HUES48 (cell line): Measurements from ENCODE around the gene ITFG1.
"Not testable (repeated sequence)": the region's sequence is repeated elsewhere in the genome, so short reads cannot be mapped to it uniquely, and the experiment has no call there.

ENCODE experiments used
- H3K27ac ChIP-seq: one replicate; pipeline ENCODE4 v1.7.0; 2013; ENCODE audit warnings: low read depth, low read length, inconsistent platforms
- H3K27me3 ChIP-seq: 2 replicates; pipeline ENCODE4 v1.6.1; 2013; ENCODE audit warnings: mild to moderate bottlenecking, low read length; ENCODE audit not compliant: control insufficient read depth, insufficient read depth
- H3K36me3 ChIP-seq: 2 replicates; pipeline ENCODE4 v1.6.1; 2013; ENCODE audit warnings: low read length; ENCODE audit not compliant: control insufficient read depth, insufficient read depth
- H3K4me1 ChIP-seq: 2 replicates; pipeline ENCODE4 v1.6.1; 2013; ENCODE audit warnings: mild to moderate bottlenecking, low read length; ENCODE audit not compliant: control insufficient read depth, insufficient read depth
- H3K4me3 ChIP-seq: 2 replicates; pipeline ENCODE4 v1.5.1; 2013; ENCODE audit warnings: mild to moderate bottlenecking, low read depth, low read length
- H3K9ac ChIP-seq: 2 replicates; pipeline ENCODE4 v1.6.1; 2013; ENCODE audit warnings: mild to moderate bottlenecking, low read depth, low read length, moderate library complexity
- H3K9me3 ChIP-seq: 2 replicates; pipeline ENCODE4 v1.6.1; 2013; ENCODE audit warnings: low read length; ENCODE audit not compliant: control insufficient read depth, insufficient read depth

Gene ITFG1

DNA sequence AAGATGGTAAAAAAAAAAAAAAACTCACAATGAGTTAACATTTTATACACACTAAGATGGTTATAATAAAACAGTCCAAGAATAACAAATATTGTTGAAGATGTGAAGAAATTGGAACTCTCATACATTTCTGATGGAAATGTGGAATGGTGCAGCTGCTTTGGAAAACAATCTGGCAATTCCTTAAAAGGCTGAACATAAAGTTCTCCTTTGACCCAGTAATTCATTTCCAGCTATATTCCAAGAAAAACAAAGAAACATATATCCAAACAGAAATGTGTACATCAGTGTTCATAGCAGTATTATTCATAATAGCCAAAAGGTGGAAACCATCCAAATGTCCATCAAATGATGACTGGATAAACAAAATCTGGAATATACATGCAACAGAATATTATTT lies 219.8 kb downstream of the ITFG1 start:
- Histone ChIP-seq H3K27me3 (no peaks in the 10 kb centered on the region), H3K4me3 (no peak overlapping the region), H3K27ac (no peak overlapping the region), H3K36me3 (no peaks in the 10 kb centered on the region), H3K9ac (no peak overlapping the region), H3K9me3 (no peaks in the 10 kb centered on the region), H3K4me1 (0 out of 2 replicates have a peak, but pooled peaks cover 5% of the 10 kb centered on the region)

- Histone ChIP-seq H3K4me1 (0 out of 2 replicates have a peak, but pooled peaks cover 5% of the 10 kb centered on the region), H3K27ac (no peak overlapping the region), H3K27me3 (no peaks in the 10 kb centered on the region), H3K4me3 (no peak overlapping the region), H3K36me3 (no peaks in the 10 kb centered on the region), H3K9ac (no peak overlapping the region), H3K9me3 (no peaks in the 10 kb centered on the region)
Measured at GRCh38 chr16:47236716-47237115, 224.1 kb downstream of the ITFG1 start.

DNA sequence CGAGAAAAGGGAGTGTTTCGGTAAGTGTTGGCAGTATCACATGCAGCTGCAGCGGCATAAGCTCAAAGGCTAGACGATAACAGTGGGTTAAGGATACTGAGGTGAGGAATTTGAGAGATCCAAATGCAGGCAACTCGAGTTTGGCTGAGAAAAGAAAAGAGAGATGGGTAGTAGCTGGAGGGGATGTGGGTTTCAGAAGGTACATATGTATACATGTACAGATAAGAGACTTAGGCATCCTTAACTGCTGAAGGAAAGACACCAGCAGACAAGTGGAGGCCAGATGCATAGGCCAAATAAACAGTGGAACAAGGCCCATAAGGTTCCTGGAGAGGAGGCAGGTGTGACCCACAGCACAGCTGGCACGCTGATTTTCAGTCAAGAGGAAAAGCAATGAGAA lies 230.6 kb downstream of the ITFG1 start:
- no peaks in the 10 kb centered on the region for H3K4me1 ChIP-seq
- no peaks in the 10 kb centered on the region for H3K9me3 ChIP-seq
- no peaks in the 10 kb centered on the region for H3K36me3 ChIP-seq
- H3K9ac ChIP-seq: no peak overlapping the region
- H3K27ac ChIP-seq: no peak overlapping the region
- no peak overlapping the region for H3K4me3 ChIP-seq
- H3K27me3 ChIP-seq: no peaks in the 10 kb centered on the region

- Histone ChIP-seq H3K4me3 (no peak overlapping the region), H3K27me3 (no peaks in the 10 kb centered on the region), H3K27ac (no peak overlapping the region), H3K36me3 (no peaks in the 10 kb centered on the region), H3K9me3 (no peaks in the 10 kb centered on the region), H3K9ac (no peak overlapping the region), H3K4me1 (no peaks in the 10 kb centered on the region)
Measured at GRCh38 chr16:47229053-47230050, 231.5 kb downstream of the ITFG1 start.

DNA sequence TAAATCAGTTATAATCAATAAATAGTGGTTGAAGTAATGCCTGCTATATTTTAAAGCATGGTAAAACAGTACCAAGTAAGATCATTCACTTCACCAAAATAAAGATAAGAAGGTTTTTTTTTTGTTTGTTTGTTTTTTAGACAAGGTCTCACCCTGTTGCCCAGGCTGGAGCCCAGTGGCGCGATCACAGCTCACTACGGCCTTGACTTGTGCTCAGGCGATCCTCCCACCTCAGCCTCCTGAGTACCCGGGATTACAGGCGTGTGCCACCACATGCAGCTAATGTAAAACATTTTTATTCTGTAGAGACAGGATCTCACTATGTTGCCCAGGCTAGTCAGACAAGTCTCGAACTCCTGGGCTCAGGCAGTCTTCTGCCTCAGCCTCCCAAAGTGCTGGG lies 232.6 kb downstream of the ITFG1 start:
- Histone ChIP-seq H3K27ac (no peak overlapping the region), H3K9ac (no peak overlapping the region), H3K9me3 (no peaks in the 10 kb centered on the region)

GRCh38 chr16:47213761-47214440 lies 247.0 kb downstream of the ITFG1 start:
- no peak overlapping the region for H3K27ac ChIP-seq
- no peaks in the 10 kb centered on the region for H3K9me3 ChIP-seq
- H3K27me3 ChIP-seq: no peaks in the 10 kb centered on the region
- H3K9ac ChIP-seq: no peak overlapping the region
- H3K4me1 ChIP-seq: no peaks in the 10 kb centered on the region
- H3K36me3 ChIP-seq: peaks cover 8% of the 10 kb centered on the region; the same call in 1 of the 2 replicates
- no peak overlapping the region for H3K4me3 ChIP-seq

More for the DNA sequence above, 232.6 kb downstream of the ITFG1 start:
- Histone ChIP-seq H3K4me3 (no peak overlapping the region), H3K4me1 (no peaks in the 10 kb centered on the region), H3K27me3 (no peaks in the 10 kb centered on the region), H3K36me3 (no peaks in the 10 kb centered on the region)

DNA sequence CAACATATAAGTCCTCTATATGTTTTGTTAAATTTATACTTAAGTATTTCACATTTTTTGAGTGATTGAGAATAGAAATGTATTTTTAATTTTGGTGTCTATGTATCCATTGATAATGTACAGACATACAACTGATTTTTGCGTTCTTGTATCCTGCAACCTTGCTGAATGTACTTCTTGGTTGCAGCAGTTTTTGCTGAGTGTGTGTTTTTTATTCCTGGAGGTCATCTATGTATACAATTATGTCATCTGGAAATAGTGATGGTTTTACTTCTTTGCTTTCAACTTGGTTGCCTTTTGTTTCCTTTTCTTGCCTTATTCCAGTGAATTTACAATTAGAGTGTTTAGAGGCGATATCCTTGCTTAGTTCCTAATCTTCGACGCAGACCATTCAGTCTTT lies 249.6 kb downstream of the ITFG1 start:
- H3K36me3 ChIP-seq: no peaks in the 10 kb centered on the region
- H3K9me3 ChIP-seq: no peaks in the 10 kb centered on the region
- H3K27me3 ChIP-seq: no peaks in the 10 kb centered on the region
- no peaks in the 10 kb centered on the region for H3K4me1 ChIP-seq
- H3K27ac ChIP-seq: no peak overlapping the region
- no peak overlapping the region for H3K4me3 ChIP-seq
- H3K9ac ChIP-seq: no peak overlapping the region

DNA sequence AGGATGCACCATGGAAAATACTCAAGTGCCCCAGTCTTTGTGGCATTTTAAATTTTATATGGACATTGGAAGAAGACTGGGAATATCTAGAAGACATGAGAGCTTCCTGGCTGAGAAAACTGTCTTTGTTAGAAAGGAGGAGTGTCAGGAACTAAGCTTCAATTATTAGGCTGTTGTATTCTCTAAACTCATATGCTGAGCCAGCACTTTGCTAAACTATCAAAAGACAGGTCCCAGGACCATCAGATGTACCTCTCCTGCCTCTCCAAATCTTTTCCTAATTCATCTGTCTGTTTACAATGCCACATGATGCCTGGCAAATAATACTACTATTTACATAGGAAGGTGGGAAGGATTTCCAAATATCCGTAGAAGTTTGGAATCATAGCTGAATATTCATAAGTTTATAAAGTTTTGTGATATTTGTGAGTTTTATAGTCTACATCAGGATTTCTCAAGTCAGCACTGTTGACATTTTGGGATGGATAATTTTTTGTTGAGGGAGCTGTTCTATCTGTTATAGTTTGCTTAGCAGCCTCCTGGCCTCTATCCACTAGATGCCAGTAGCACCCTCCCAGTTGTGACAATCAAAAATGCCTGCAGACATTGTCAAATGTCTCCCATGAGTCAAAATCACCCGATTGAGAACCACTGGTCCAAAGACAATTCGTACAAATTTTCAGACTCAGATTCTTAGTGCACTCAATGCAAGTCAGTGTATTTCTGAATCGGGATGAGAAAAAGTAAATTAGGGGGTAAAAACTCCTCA lies 255.9 kb downstream of the ITFG1 start:
- Histone ChIP-seq H3K27me3 (no peaks in the 10 kb centered on the region), H3K4me3 (no peak overlapping the region), H3K9me3 (no peaks in the 10 kb centered on the region), H3K9ac (no peak overlapping the region), H3K4me1 (no peaks in the 10 kb centered on the region), H3K27ac (no peak overlapping the region), H3K36me3 (no peaks in the 10 kb centered on the region)

- not testable (repeated sequence) for H3K4me1 ChIP-seq, H3K9ac ChIP-seq, H3K9me3 ChIP-seq, H3K36me3 ChIP-seq, H3K4me3 ChIP-seq, H3K27me3 ChIP-seq, H3K27ac ChIP-seq
Measured at GRCh38 chr16:47203433-47203832, 257.4 kb downstream of the ITFG1 start.

- Histone ChIP-seq H3K9me3 (no peaks in the 10 kb centered on the region), H3K27ac (no peak overlapping the region), H3K27me3 (no peaks in the 10 kb centered on the region), H3K36me3 (no peaks in the 10 kb centered on the region), H3K4me1 (peaks cover 12% of the 10 kb centered on the region), H3K9ac (no peak overlapping the region), H3K4me3 (no peak overlapping the region)
Measured at GRCh38 chr16:47198180-47198575, 262.7 kb downstream of the ITFG1 start.
